Breast epithelium (tissue), 4 donors: ENCODE data around the gene HOXC11. TPM values are rescaled to one million over a fixed set of nuclear protein-coding genes. Genes with fewer than 3 reads are reported as not detected.

ENCODE experiments used
- DNase-seq, 2 donors: peaks; one replicate each; pipeline ENCODE4 v3.0.0-alpha.2; 2019; ENCODE audit warnings: low spot score in 2 of 2
- H3K27ac ChIP-seq, 2 donors: fragments of 200-600 bp; sonication (generic) in 1 of 2; one replicate each; pipeline ENCODE4 v1.5.1; 2016 to 2019; ENCODE audit warnings: mild to moderate bottlenecking in 1 of 2
- H3K27me3 ChIP-seq, 2 donors: fragments of 200-600 bp; sonication (generic) in 1 of 2; one replicate each; pipeline versions ENCODE4 v1.5.1 to v1.6.0; 2017 to 2019; ENCODE audit warnings: control low read depth in 1 of 2, mild to moderate bottlenecking in 1 of 2
- H3K36me3 ChIP-seq: fragments of 200-600 bp; one replicate; pipeline ENCODE4 v1.5.1; 2019
- H3K4me1 ChIP-seq, 2 donors: fragments of 200-600 bp; sonication (generic); one replicate each; pipeline ENCODE4 v1.5.1; 2016 to 2019; ENCODE audit warnings: control low read depth in 1 of 2
- H3K4me3 ChIP-seq, 3 donors: fragments of 200-600 bp; sonication (generic); 1 replicate in 2 of 3; 2 replicates in 1 of 3; pipeline ENCODE4 v1.5.1; 2016 to 2019; ENCODE audit warnings: mild to moderate bottlenecking in 3 of 3, moderate library complexity in 2 of 3
- H3K9me3 ChIP-seq, 2 donors: fragments of 200-600 bp; sonication (generic) in 1 of 2; one replicate each; pipeline ENCODE4 v1.5.1; 2016 to 2019; ENCODE audit warnings: control low read depth in 1 of 2
- CTCF ChIP-seq, 3 donors: fragments of 450-650 bp; IDR thresholded peaks; one replicate each; pipeline ENCODE4 v1.5.1; 2016 to 2017; ENCODE audit warnings: antibody characterized with exemption in 3 of 3, mild to moderate bottlenecking in 3 of 3, moderate library complexity in 3 of 3
- POLR2A ChIP-seq: fragments of 450-650 bp; IDR thresholded peaks from one replicate; pipeline ENCODE4 v1.6.1; 2016; ENCODE audit warnings: antibody characterized with exemption, mild to moderate bottlenecking, moderate library complexity
- POLR2AphosphoS5 ChIP-seq, 3 donors: sonication (generic); formaldehyde crosslinking; IDR thresholded peaks; one replicate each; pipeline ENCODE4 v1.6.1; 2017; ENCODE audit warnings: antibody characterized with exemption in 3 of 3
- intact Hi-C: fragments of 100-400 bp; cut with DNase I; formaldehyde crosslinking; loops from one replicate; pipeline ENCODE4 v1.15.1; 2023; ENCODE audit warnings: low total_unique reads
- total RNA-seq, 3 donors: library from RNA; depleted of rRNA; stranded (reverse); fragments of >200 nt; gene quantifications; one replicate each; pipeline ENCODE4 v1.1.0, GENCODE V29; 2016

HOXC11 gene
- total RNA-seq, 3 donors from 2014 or later, result 0.29 TPM; not detected in 2

- Histone ChIP-seq H3K36me3 (no peaks in the 10 kb centered on the region), H3K27me3 (no peaks in the 10 kb centered on the region), H3K27ac (peak overlapping the region; percentile 70 to 73), H3K4me1 (peaks cover 0 to 7% of the 10 kb centered on the region in 2 donors), H3K9me3 (no peaks in the 10 kb centered on the region), H3K4me3 (no peak overlapping the region)
- intact Hi-C loops, result no loop called here
- no peak for TF ChIP-seq POLR2AphosphoS5 (IDR thresholded peaks at IDR 0.05)
- TF ChIP-seq POLR2A, result no peak
- no peak for TF ChIP-seq CTCF (IDR thresholded peaks at IDR 0.05)
- DNase-seq, result no peak
Measured at GRCh38 chr12:54012631-54013409, 39.9 kb downstream of the HOXC11 start.

DNA sequence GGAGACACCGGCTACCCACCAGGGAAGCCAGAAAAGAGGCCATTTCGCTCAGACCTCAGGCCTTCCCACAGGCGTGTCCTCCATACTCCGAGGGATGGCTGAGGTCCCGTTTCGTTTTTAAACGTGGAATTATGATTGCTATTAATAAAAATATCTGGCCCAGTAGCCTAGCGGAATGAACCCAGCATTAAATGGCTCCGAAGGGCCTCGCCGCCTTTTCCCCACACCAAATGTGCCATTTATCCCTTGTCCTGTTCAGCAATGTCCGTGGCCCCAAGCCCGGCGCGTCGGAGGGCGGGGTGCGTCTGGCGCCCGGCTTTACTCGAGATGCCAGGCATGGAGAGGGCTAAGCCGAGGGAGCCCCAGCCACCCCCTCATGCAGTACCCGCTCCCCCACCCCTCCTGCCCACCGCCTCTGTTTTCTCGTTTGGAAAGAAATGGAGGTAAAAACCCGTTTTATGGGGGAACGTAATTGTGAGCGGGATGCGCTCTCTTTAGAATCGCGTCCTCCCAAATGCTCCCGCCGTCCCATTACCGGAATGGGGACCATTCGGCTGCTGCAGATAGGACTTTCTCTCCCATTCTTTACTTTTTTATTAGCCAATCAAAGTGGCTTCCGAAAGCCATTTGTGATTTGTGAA is 41.6 kb downstream of the HOXC11 start:
- H3K36me3 ChIP-seq, result no peaks in the 10 kb centered on the region
- H3K27ac ChIP-seq, result peak overlapping the region; percentile 73 to 89
- peak overlapping the region; percentile 33 to 62 (median 33) for H3K4me3 ChIP-seq
- H3K4me1 ChIP-seq, result peaks cover 0 to 2% of the 10 kb centered on the region in 2 donors
- no peak for DNase-seq
- no peak for TF ChIP-seq CTCF (IDR thresholded peaks at IDR 0.05)
- TF ChIP-seq POLR2AphosphoS5 (IDR thresholded peaks at IDR 0.05), result no peak
- TF ChIP-seq POLR2A, result no peak
- H3K27me3 ChIP-seq, result no peaks in the 10 kb centered on the region
- H3K9me3 ChIP-seq, result no peaks in the 10 kb centered on the region
- intact Hi-C loops, result no loop called here

GRCh38 chr12:54015018-54015931 is 42.3 kb downstream of the HOXC11 start:
- TF ChIP-seq POLR2AphosphoS5 (IDR thresholded peaks at IDR 0.05) (no peak), CTCF (IDR thresholded peaks at IDR 0.05) (no peak), POLR2A (no peak)
- DNase-seq, result no peak
- peaks cover 0 to 3% of the 10 kb centered on the region in 2 donors for H3K4me1 ChIP-seq
- H3K4me3 ChIP-seq, result peak overlapping the region; percentile 33 to 62 (median 33)
- intact Hi-C loops, result no loop called here
- no peaks in the 10 kb centered on the region for H3K36me3 ChIP-seq
- H3K27me3 ChIP-seq, result no peaks in the 10 kb centered on the region
- H3K9me3 ChIP-seq, result no peaks in the 10 kb centered on the region
- H3K27ac ChIP-seq, result peak overlapping the region in 1 of 2 donors; percentile 99

- no peak for TF ChIP-seq POLR2AphosphoS5 (IDR thresholded peaks at IDR 0.05)
- TF ChIP-seq POLR2A, result no peak
- no peak for TF ChIP-seq CTCF (IDR thresholded peaks at IDR 0.05)
- DNase-seq, result no peak
- no peaks in the 10 kb centered on the region for H3K36me3 ChIP-seq
- H3K9me3 ChIP-seq, result no peaks in the 10 kb centered on the region
- intact Hi-C loops, result no loop called here
- peak overlapping the region; percentile 99 for H3K27ac ChIP-seq
- no peaks in the 10 kb centered on the region for H3K27me3 ChIP-seq
- H3K4me3 ChIP-seq, result peak overlapping the region; percentile 65 to 80 (median 71)
- H3K4me1 ChIP-seq, result peaks cover 0 to 9% of the 10 kb centered on the region in 2 donors
Measured at GRCh38 chr12:54016051-54016450, 43.1 kb downstream of the HOXC11 start.
